Amygdala (tissue), 56 donors: Measurements from ENCODE around the gene HYAL2.
"Not testable (repeated sequence)": the region's sequence is repeated elsewhere in the genome, so short reads cannot be mapped to it uniquely, and the experiment has no call there.

ENCODE experiments used
- DNase-seq, 56 donors: peaks; one replicate each; lab custom pipeline; 2025; lab: John Stamatoyannopoulos, UW

The HYAL2 gene

GRCh38 chr3:50274371-50275104, 48.0 kb downstream of the HYAL2 start:
- DNase-seq = peak in 25 of 56 donors; percentile 13 to 60 (median 37)

- no peak for DNase-seq
These were observed 48.9 kb downstream of the HYAL2 start for GRCh38 chr3:50273689-50274065.

GRCh38 chr3:50272911-50273688, 49.4 kb downstream of the HYAL2 start:
- peak in 53 of 56 donors; percentile 34 to 91 (median 77) for DNase-seq

- not testable (repeated sequence) for DNase-seq
These were observed 50.0 kb downstream of the HYAL2 start for GRCh38 chr3:50272538-50272910.

- DNase-seq = no peak
These were observed 51.1 kb downstream of the HYAL2 start for GRCh38 chr3:50271314-50271936.

GRCh38 chr3:50270422-50271224, 51.9 kb downstream of the HYAL2 start:
- DNase-seq = peak in 13 of 56 donors; percentile 11 to 49 (median 30)

- DNase-seq = no peak
These were observed 52.5 kb downstream of the HYAL2 start for GRCh38 chr3:50269977-50270413.

- no peak for DNase-seq
These were observed 53.1 kb downstream of the HYAL2 start for GRCh38 chr3:50269460-50269859.

- DNase-seq = peak in 37 of 56 donors; percentile 16 to 74 (median 51)
These were observed 53.7 kb downstream of the HYAL2 start, which contains the start of gene SEMA3B for GRCh38 chr3:50268703-50269451. TSS of gene SEMA3B (plus strand) at chr3:50269147. CDS start at chr3:50269241, 94 bp downstream.

GRCh38 chr3:50268276-50268675, 54.3 kb downstream of the HYAL2 start:
- DNase-seq = no peak
